GM04503 (cell line): ENCODE measurements around the gene ATXN1.
"Not testable (repeated sequence)": the region's sequence is repeated elsewhere in the genome, so short reads cannot be mapped to it uniquely, and the experiment has no call there.

Experiments
- DNase-seq: peaks from one replicate; pipeline ENCODE4 v3.0.0-alpha.2; 2012; ENCODE audit warnings: low read depth

The ATXN1 gene

DNA sequence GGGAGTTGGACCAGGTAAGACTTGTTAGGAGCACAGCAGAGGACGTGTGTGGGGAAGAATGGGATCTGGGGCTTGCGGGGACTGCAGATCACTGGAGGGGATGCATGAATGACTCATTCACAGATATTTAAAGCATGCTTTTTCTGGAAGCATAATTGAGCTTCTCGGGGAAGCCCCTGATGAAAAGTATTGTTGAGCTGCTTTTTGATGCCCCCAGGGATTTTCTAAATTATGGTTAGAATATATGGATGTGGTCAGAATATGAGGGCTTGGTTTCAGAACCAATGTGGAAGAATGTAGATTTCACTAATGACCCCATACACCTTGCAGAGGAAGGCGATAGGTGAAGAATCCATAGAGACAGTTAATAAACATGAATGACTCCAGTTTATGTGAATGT is 486.8 kb downstream of the ATXN1 start:
- no peak for DNase-seq

- DNase-seq: no peak
These were observed 488.0 kb downstream of the ATXN1 start for GRCh38 chr6:16273256-16273655.

GRCh38 chr6:16272201-16272600 is 489.1 kb downstream of the ATXN1 start:
- no peak for DNase-seq

- no peak for DNase-seq
These were observed 489.8 kb downstream of the ATXN1 start for GRCh38 chr6:16271428-16271827.

GRCh38 chr6:16270178-16270794 is 491.0 kb downstream of the ATXN1 start:
- DNase-seq: no peak

DNA sequence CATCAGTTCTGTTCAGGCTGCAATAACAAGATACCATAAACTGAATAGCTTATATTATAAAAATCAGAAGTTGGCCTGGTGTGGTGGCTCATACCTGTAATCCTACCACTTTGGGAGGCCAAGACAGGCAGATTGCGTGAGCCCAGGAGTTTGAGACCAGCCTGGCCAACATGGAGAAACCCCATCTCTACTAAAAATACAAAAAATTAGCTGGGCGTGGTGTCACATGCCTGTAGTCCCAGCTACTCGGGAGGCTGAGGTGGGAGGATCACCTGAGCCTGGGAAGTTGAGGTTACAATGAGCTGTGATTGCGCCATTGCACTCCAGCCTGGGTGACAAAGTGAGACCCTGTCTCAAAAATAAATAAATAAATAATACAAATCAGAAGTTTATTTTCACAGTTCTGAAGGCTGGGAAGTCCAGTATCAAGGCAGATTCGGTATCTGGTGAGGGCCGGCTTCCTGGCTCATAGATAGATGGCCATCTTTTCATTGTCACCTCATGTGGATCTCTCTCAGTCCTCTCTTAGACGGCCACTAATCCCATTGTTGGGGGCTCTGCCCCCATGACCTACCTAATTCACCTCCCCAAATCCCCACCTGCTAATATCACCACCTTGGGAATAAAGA is 491.7 kb downstream of the ATXN1 start:
- not testable (repeated sequence) for DNase-seq

- DNase-seq: no peak
These were observed 493.6 kb downstream of the ATXN1 start for GRCh38 chr6:16267428-16268263.

- no peak for DNase-seq
These were observed 495.6 kb downstream of the ATXN1 start for GRCh38 chr6:16265351-16266341.

DNA sequence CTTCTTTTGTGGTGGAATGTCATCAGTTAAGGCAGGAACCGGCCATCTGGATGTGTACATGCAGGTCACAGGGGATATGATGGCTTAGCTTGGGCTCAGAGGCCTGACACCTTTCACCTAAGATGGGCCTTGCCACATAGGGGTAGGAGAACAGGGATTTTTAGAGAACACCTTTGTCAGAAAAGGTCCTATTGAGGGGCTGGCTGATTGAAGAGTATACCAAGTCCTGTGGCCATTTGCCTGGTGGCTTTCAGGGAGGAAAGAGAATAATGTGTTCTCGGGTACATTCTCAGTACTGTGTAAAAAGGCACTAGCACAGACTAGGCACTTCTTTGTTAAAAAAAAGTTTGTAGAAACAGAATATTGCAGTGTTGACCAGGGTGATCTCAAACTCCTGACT is 496.5 kb downstream of the ATXN1 start:
- DNase-seq: no peak

- DNase-seq: not testable (repeated sequence)
These were observed 497.7 kb downstream of the ATXN1 start for GRCh38 chr6:16263464-16264099.

DNA sequence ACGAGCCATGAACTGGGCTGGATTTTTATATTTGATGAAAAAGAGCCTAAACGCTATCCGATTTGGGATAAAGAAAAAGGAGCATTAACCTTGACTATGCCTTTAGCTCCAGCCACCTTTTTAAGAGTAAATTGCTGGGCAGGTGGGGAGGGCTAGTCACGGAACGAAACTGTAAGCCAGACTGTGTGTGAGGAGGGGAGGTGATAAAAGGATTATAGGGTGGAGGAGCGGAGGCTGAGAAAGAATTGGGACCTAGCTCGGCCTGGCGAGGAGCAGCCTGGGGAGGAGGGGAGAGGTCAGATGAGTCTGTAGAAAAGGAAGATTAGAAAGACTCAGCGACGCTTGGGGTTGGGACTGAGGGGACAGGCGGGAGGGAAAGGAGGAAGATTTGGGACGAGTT is 498.5 kb downstream of the ATXN1 start:
- DNase-seq: not testable (repeated sequence)

GRCh38 chr6:16260602-16261001 is 500.7 kb downstream of the ATXN1 start:
- not testable (repeated sequence) for DNase-seq

- DNase-seq: not testable (repeated sequence)
These were observed 501.7 kb downstream of the ATXN1 start for GRCh38 chr6:16259604-16260003.

DNA sequence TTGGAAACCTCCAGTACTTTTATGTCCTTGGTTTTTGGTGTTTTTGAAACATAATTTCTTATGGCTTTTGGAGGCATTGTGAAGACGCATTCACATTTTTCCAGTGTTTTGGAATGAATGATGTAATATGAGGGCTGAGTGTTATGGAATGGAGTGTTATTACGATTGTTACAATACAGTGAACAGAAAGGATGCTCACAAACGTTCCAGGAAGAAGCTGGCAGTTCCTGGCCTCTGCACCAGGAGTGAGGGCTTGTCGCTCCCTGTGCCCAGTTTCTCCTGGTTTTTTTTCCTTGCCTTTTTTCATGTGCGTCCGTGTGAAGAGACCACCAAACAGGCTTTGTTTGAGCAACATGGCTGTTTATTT is 502.6 kb downstream of the ATXN1 start:
- no peak for DNase-seq

GRCh38 chr6:16257999-16258708 is 503.1 kb downstream of the ATXN1 start:
- no peak for DNase-seq

- no peak for DNase-seq
These were observed 504.5 kb downstream of the ATXN1 start for GRCh38 chr6:16256781-16257180.

GRCh38 chr6:16254535-16254934 is 506.7 kb downstream of the ATXN1 start:
- no peak for DNase-seq

DNA sequence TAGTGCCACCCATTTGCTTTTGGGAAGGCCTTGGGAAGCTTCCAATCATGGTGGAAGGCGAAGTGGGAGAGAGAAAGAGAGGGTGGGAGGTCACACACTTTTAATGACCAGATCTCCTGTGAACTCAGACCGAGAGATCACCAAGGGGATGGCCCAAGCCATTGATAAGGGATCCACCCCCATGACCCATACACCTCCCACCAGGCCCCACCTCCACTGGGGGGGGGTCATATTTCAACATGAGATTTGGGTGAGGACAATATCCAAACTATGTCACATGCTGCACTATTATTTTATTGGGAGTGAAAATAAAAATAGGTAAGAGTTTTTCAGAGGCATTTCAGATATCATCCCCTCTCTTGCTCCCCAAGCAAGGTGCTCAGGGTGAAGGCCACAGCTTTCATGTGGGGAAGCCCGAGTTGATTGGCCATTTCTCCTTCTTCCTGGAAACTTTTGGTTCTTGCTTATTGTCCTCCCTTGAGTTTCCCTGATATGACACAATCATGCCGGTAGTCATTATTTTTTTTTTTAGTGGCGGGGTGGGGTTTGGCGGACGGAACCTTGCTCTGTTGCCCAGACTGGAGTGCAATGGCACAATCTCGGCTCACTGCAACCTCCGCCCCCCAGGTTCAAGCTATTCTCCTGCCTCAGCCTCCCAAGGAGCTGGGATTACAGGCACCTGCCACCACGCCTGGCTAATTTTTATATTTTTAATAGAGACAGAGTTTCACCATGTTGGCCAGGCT is 507.7 kb downstream of the ATXN1 start:
- DNase-seq: no peak

DNA sequence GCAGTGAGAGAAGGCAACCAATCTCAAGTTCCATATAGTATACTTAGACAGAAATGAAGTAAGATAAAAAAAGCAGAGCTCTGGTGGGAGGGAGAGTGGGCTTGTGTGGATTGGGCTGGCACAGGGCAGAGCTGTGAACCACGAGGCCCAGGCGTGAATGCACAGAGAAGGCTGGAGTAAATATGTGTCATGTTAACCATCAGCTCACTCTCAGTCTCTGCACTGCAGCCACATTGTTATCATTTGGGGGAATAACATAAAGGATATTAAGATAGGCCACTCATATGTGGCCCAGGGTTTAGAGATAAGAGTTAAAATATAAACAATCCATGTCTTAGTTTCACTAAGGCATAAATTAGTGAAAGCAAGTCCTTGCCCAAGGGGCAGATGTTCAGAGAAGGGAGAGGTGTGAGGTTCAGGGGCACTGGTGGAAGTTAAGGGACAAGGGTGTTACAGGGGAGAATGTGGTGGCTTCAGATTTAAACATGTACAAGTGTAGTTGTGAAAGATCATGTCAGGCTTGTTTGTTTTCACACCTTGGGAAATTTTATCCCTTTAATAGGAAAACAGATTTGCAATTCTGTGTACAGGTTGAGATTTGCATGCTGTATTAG is 508.5 kb downstream of the ATXN1 start:
- no peak for DNase-seq

GRCh38 chr6:16251706-16252105 is 509.6 kb downstream of the ATXN1 start:
- no peak for DNase-seq
